ENCODE measurements around the gene STAB1. TPM values are rescaled to one million over a fixed set of nuclear protein-coding genes. Genes with fewer than 3 reads are reported as not detected.

The STAB1 gene
- total and polyA plus RNA-seq, 4 donors: 54.2 to 651 (median 273) TPM

- no peaks in the 10 kb centered on the region for H3K27me3 ChIP-seq (ENCODE audit: control insufficient read depth in 1 of 2, insufficient read depth in 2 of 2, low read length in 1 of 2)
- ATAC-seq (ENCODE audit: low FRiP score) (no peak), DNase-seq (peak; percentile 60 to 84)
- H3K9me3 ChIP-seq (ENCODE audit: control insufficient read depth, low read length): no peaks in the 10 kb centered on the region
- peak overlapping the region in 1 of 2 donors; percentile 39 for H3K4me3 ChIP-seq (ENCODE audit: low read length in 2 of 2)
- H3K4me1 ChIP-seq (ENCODE audit: control insufficient read depth in 1 of 2, insufficient read depth in 2 of 2, low read length in 2 of 2): peaks cover 0 to 3% of the 10 kb centered on the region in 2 donors
- 3 to 4% methylated on average over 57 to 78 of the region's 78 CpGs for WGBS, 2 donors
- intact Hi-C loops (cut with DNase I): loop anchor here in 1 of 2 donors (5.0 kb wide), 1 partner anchor 61 kb away; no protein-coding TSS in a partner anchor
- H3K27ac ChIP-seq (ENCODE audit: low read depth in 1 of 2, low read length in 2 of 2): no peak overlapping the region
- H3K36me3 ChIP-seq (ENCODE audit: control insufficient read depth in 1 of 2, insufficient read depth in 2 of 2, low read length in 1 of 2): no peaks in the 10 kb centered on the region
Observed at GRCh38 chr3:52532838-52533622, 37.9 kb downstream of the STAB1 start.

- 1 to 2% methylated on average over 29 to 91 of the region's 91 CpGs for WGBS, 2 donors
- intact Hi-C loops (cut with DNase I): loop anchor here in 1 of 2 donors (5.0 kb wide), 1 partner anchor 61 kb away; no protein-coding TSS in a partner anchor
- H3K4me1 ChIP-seq (ENCODE audit: control insufficient read depth in 1 of 2, insufficient read depth in 2 of 2, low read length in 2 of 2): peaks cover 0 to 4% of the 10 kb centered on the region in 2 donors
- no peaks in the 10 kb centered on the region for H3K36me3 ChIP-seq (ENCODE audit: control insufficient read depth in 1 of 2, insufficient read depth in 2 of 2, low read length in 1 of 2)
- ATAC-seq (ENCODE audit: low FRiP score) (peak; percentile 47), DNase-seq (peak; percentile 79 to 89)
- no peaks in the 10 kb centered on the region for H3K27me3 ChIP-seq (ENCODE audit: control insufficient read depth in 1 of 2, insufficient read depth in 2 of 2, low read length in 1 of 2)
- no peak within 1 kb of the TSS for H3K27ac ChIP-seq (ENCODE audit: low read depth in 1 of 2, low read length in 2 of 2)
- no peaks in the 10 kb centered on the region for H3K9me3 ChIP-seq (ENCODE audit: control insufficient read depth, low read length)
- peak within 1 kb of the TSS; percentile 39 to 50 for H3K4me3 ChIP-seq (ENCODE audit: low read length in 2 of 2)
Observed at GRCh38 chr3:52533623-52534280, 38.6 kb downstream of the STAB1 start, which contains the start of gene NT5DC2. Gene NT5DC2, minus strand, starts transcription at chr3:52533857. Its CDS starts 120 bp downstream, at chr3:52533737.

DNA sequence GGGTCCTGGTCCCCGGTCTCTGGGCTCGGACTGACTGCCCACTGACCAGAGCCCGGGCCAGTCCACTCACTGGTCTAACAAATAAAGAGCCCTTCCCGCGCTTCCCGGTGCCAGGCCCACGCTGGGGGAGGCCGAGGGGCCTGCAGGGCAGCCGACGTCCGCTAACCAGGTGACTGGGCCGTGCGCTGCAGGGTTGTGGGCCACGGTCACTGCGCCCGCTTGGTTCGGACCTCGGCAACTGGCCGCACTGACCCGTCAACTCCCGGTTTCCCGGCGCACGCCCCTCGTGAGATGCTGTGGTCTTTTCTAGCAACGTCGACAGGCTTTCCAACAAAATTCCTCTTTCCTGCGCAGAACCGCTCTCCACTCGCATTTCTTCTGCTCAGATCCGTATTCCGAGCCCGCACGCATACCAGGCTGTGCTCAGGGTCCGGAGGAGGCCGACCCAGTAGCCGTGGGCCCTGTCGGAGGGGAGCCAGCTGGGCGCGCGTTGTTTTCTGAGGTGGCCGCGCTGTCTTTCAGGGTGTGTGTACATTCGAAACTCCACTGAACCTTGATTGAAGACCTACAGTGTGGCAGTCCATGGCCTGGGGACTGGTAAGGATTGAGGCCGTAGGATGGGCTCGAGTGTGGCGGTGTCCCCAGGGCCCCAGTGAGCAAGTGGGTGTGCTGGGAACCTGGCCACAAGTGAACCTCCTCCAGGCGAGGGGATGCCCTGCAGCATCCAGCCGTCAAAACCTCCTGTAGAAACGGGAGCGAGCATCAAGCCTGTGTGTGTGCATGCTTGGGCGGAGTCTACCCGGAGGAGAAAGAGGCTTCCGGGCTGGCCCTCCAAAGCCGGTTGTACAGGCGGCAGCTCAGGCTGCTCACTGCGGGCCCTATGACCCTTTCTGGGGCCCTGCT, 39.4 kb downstream of the STAB1 start:
- intact Hi-C loops (cut with DNase I): loop anchor here in 1 of 2 donors (5.0 kb wide), 2 partner anchors 62 to 77 kb away; partner anchors contain the start of gene NISCH
- Histone ChIP-seq H3K36me3 (ENCODE audit: control insufficient read depth in 1 of 2, insufficient read depth in 2 of 2, low read length in 1 of 2) (no peaks in the 10 kb centered on the region), H3K4me3 (ENCODE audit: low read length in 2 of 2) (peak overlapping the region; percentile 39 to 50), H3K27me3 (ENCODE audit: control insufficient read depth in 1 of 2, insufficient read depth in 2 of 2, low read length in 1 of 2) (no peaks in the 10 kb centered on the region), H3K27ac (ENCODE audit: low read depth in 1 of 2, low read length in 2 of 2) (no peak overlapping the region), H3K4me1 (ENCODE audit: control insufficient read depth in 1 of 2, insufficient read depth in 2 of 2, low read length in 2 of 2) (peaks cover 0 to 7% of the 10 kb centered on the region in 2 donors), H3K9me3 (ENCODE audit: control insufficient read depth, low read length) (no peaks in the 10 kb centered on the region)
- WGBS, 2 donors: 33 to 42% methylated on average over 55 to 57 of the region's 57 CpGs
- DNase-seq: peak; percentile 56 to 81
- no peak for ATAC-seq (ENCODE audit: low FRiP score)

GRCh38 chr3:52535411-52536111, 40.4 kb downstream of the STAB1 start:
- WGBS, 2 donors: 92 to 93% methylated on average over 19 of the region's 19 CpGs
- intact Hi-C loops (cut with DNase I): loop anchor here in 1 of 2 donors (5.0 kb wide), 1 partner anchor 78 kb away; the partner anchor contains the start of gene NISCH
- ATAC-seq (ENCODE audit: low FRiP score): no peak
- Histone ChIP-seq H3K4me3 (ENCODE audit: low read length in 2 of 2) (no peak overlapping the region), H3K27ac (ENCODE audit: low read depth in 1 of 2, low read length in 2 of 2) (no peak overlapping the region), H3K9me3 (ENCODE audit: control insufficient read depth, low read length) (no peaks in the 10 kb centered on the region), H3K36me3 (ENCODE audit: control insufficient read depth in 1 of 2, insufficient read depth in 2 of 2, low read length in 1 of 2) (no peaks in the 10 kb centered on the region), H3K4me1 (ENCODE audit: control insufficient read depth in 1 of 2, insufficient read depth in 2 of 2, low read length in 2 of 2) (peaks cover 0 to 7% of the 10 kb centered on the region in 2 donors), H3K27me3 (ENCODE audit: control insufficient read depth in 1 of 2, insufficient read depth in 2 of 2, low read length in 1 of 2) (no peaks in the 10 kb centered on the region)
- DNase-seq: peak in 1 of 2 donors; percentile 64

GRCh38 chr3:52536112-52536368, 40.9 kb downstream of the STAB1 start:
- H3K36me3 ChIP-seq (ENCODE audit: control insufficient read depth in 1 of 2, insufficient read depth in 2 of 2, low read length in 1 of 2): peaks cover 0 to 2% of the 10 kb centered on the region in 2 donors
- H3K4me1 ChIP-seq (ENCODE audit: control insufficient read depth in 1 of 2, insufficient read depth in 2 of 2, low read length in 2 of 2): peaks cover 0 to 7% of the 10 kb centered on the region in 2 donors
- no peaks in the 10 kb centered on the region for H3K27me3 ChIP-seq (ENCODE audit: control insufficient read depth in 1 of 2, insufficient read depth in 2 of 2, low read length in 1 of 2)
- DNase-seq: no peak
- intact Hi-C loops (cut with DNase I): loop anchor here in 1 of 2 donors (5.0 kb wide), 1 partner anchor 79 kb away; the partner anchor contains the start of gene NISCH
- no peaks in the 10 kb centered on the region for H3K9me3 ChIP-seq (ENCODE audit: control insufficient read depth, low read length)
- WGBS, 2 donors: 13% methylated on average over 9 of the region's 9 CpGs
- no peak overlapping the region for H3K4me3 ChIP-seq (ENCODE audit: low read length in 2 of 2)
- ATAC-seq (ENCODE audit: low FRiP score): no peak
- no peak overlapping the region for H3K27ac ChIP-seq (ENCODE audit: low read depth in 1 of 2, low read length in 2 of 2)

DNA sequence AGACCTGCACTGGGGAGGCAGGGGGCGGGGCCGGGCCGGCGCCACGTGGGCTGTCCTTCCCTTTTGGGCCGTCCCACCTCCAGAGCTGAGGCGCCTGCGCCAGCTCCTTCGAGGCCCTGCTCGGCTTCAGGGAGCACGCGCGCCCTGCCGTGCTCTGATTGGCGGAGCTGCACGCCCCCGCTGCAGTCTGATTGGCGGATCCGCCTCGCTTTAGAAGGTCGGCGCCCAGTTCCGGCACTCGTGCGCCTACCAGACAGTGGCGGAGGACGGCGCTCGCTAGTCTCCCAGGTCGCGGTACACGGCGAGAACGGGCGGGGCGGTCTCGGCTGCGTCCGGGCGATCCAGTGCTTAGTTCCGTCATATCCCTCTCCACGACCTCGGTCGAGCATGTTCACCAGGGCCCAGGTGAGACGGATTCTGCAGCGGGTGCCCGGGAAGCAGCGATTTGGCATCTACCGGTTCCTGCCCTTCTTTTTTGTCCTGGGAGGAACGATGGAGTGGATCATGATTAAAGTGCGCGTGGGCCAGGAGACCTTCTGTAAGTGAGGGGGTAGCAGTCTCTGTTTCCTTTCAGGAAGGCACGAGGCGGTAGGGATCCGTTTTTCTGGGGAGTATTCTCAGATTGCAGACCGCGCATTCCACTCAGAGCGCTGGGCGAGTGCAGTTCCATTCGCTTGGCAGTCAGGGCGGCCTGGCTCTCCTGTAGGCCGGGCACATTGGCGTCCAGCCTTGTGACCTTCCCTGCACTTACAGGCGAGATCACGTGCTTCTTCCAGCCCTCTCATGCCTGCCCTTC, 41.4 kb downstream of the STAB1 start, which contains the start of gene UQCC5:
UQCC5 (plus strand) TSS at position 237 of the 796 bp plus-strand sequence; CDS start at position 388, 151 bp downstream.
- intact Hi-C loops (cut with DNase I): loop anchor here in 1 of 2 donors (5.0 kb wide), 1 partner anchor 79 kb away; the partner anchor contains the start of gene NISCH
- H3K4me3 ChIP-seq (ENCODE audit: low read length in 2 of 2): peak within 1 kb of the TSS; percentile 38 to 44
- H3K27ac ChIP-seq (ENCODE audit: low read depth in 1 of 2, low read length in 2 of 2): peak within 1 kb of the TSS; percentile 23 to 68
- H3K4me1 ChIP-seq (ENCODE audit: control insufficient read depth in 1 of 2, insufficient read depth in 2 of 2, low read length in 2 of 2): peaks cover 0 to 7% of the 10 kb centered on the region in 2 donors
- 0 to 1% methylated on average over 64 to 65 of the region's 65 CpGs for whole genome bisulfite sequencing, 2 donors
- H3K27me3 ChIP-seq (ENCODE audit: control insufficient read depth in 1 of 2, insufficient read depth in 2 of 2, low read length in 1 of 2): no peaks in the 10 kb centered on the region
- DNase-seq (peak; percentile 99), ATAC-seq (ENCODE audit: low FRiP score) (peak; percentile 97)
- no peaks in the 10 kb centered on the region for H3K9me3 ChIP-seq (ENCODE audit: control insufficient read depth, low read length)
- H3K36me3 ChIP-seq (ENCODE audit: control insufficient read depth in 1 of 2, insufficient read depth in 2 of 2, low read length in 1 of 2): peaks cover 0 to 2% of the 10 kb centered on the region in 2 donors

GRCh38 chr3:52537165-52537620, 42.1 kb downstream of the STAB1 start:
- ATAC-seq (ENCODE audit: low FRiP score): no peak
- peak overlapping the region; percentile 38 to 44 for H3K4me3 ChIP-seq (ENCODE audit: low read length in 2 of 2)
- peaks cover 0 to 7% of the 10 kb centered on the region in 2 donors for H3K4me1 ChIP-seq (ENCODE audit: control insufficient read depth in 1 of 2, insufficient read depth in 2 of 2, low read length in 2 of 2)
- peak overlapping the region in 1 of 2 donors; percentile 68 for H3K27ac ChIP-seq (ENCODE audit: low read depth in 1 of 2, low read length in 2 of 2)
- no peaks in the 10 kb centered on the region for H3K9me3 ChIP-seq (ENCODE audit: control insufficient read depth, low read length)
- H3K36me3 ChIP-seq (ENCODE audit: control insufficient read depth in 1 of 2, insufficient read depth in 2 of 2, low read length in 1 of 2): peaks cover 0 to 2% of the 10 kb centered on the region in 2 donors
- DNase-seq: no peak
- intact Hi-C loops (cut with DNase I): loop anchor here in 1 of 2 donors (5.0 kb wide), 1 partner anchor 80 kb away; the partner anchor contains the start of gene NISCH
- H3K27me3 ChIP-seq (ENCODE audit: control insufficient read depth in 1 of 2, insufficient read depth in 2 of 2, low read length in 1 of 2): no peaks in the 10 kb centered on the region
- 1 to 3% methylated on average over 6 of the region's 6 CpGs for WGBS, 2 donors
